ENCODE results near the gene THAP10.

GRCh38 chr15:70880781-70881180 lies 11.5 kb downstream of the THAP10 start:
- TF ChIP-seq CTCF (IDR thresholded peaks at IDR 0.05 in 8 of 11, conservative IDR thresholded peaks at IDR 0.05 in 3 of 11) (no peak), POLR2AphosphoS5 (IDR thresholded peaks at IDR 0.05) (no peak)
